Body of pancreas (tissue), 4 donors: ENCODE results near the gene GDPD3.

Experiments used
- CTCF ChIP-seq, 7 experiments: fragments of 450-650 bp in 4 of 7; fragments of 200-600 bp in 3 of 7; sonication (generic) in 3 of 7; IDR thresholded peaks; one replicate each; pipeline ENCODE4 v1.5.1; 2016 to 2019; ENCODE audit warnings: antibody characterized with exemption in 7 of 7
- POLR2A ChIP-seq, 3 donors: fragments of 450-650 bp; IDR thresholded peaks; one replicate each; pipeline ENCODE4 v1.6.1; 2016; ENCODE audit warnings: antibody characterized with exemption in 3 of 3, mild to moderate bottlenecking in 2 of 3

- TF ChIP-seq CTCF (IDR thresholded peaks at IDR 0.05) (no peak), POLR2A (IDR thresholded peaks at IDR 0.05) (no peak)
Observed at GRCh38 chr16:30082545-30083090, 30.7 kb downstream of the GDPD3 start.
